Renal cortical epithelial cell (primary cell): ENCODE measurements around the gene MATR3. TPM values are rescaled to one million over a fixed set of nuclear protein-coding genes. Genes with fewer than 3 reads are reported as not detected.

Experiments
- DNase-seq: peaks from one replicate; pipeline ENCODE4 v3.0.0-alpha.2; 2011; ENCODE audit warnings: low read depth
- total RNA-seq: library from RNA; depleted of rRNA; stranded (reverse); fragments of >200 nt; gene quantifications from 2 replicates; pipeline ENCODE4 v1.2.3, GENCODE V29; 2014

MATR3 gene
- total RNA-seq, 1 donor from 2014 or later = 486 TPM

DNA sequence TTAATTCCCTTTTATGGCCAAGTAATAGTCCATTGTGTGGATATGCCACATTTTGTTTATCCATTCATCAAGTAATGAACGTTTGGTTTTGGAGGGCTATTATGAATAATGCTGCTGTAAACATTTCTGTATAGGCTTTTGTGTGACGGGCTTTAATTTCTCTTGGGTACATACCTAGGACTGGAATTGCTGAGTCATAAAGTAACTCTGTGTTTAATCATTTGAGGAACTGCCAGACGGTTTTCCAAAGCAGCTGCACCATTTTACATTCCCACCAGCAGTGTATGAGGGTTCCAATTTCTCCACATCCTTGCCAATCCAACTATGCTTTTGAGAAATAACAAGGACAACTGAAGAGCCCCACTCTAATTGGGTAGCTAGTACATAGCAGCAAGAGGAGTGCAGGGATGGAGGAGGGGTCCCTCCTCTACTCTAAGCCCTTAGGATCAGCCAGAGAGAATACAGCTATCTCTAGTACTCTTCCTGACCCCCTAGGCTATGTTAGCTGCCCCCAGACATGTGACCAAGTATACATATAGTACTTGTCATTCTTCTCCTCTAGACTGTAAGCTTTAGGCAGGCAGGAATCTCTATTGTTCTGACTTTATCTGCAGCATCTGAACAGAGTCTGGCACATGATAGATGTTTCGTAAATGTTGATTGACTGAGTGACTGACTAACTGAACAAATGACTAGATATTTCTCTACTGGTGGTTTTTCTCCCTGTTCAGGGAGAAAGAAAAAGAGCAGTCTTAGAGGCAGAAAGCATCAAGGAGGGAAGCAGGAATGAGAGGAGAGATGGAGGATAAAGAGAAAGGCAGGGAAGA is 22.1 kb upstream of the MATR3 start:
- peak; percentile 93 for DNase-seq

DNA sequence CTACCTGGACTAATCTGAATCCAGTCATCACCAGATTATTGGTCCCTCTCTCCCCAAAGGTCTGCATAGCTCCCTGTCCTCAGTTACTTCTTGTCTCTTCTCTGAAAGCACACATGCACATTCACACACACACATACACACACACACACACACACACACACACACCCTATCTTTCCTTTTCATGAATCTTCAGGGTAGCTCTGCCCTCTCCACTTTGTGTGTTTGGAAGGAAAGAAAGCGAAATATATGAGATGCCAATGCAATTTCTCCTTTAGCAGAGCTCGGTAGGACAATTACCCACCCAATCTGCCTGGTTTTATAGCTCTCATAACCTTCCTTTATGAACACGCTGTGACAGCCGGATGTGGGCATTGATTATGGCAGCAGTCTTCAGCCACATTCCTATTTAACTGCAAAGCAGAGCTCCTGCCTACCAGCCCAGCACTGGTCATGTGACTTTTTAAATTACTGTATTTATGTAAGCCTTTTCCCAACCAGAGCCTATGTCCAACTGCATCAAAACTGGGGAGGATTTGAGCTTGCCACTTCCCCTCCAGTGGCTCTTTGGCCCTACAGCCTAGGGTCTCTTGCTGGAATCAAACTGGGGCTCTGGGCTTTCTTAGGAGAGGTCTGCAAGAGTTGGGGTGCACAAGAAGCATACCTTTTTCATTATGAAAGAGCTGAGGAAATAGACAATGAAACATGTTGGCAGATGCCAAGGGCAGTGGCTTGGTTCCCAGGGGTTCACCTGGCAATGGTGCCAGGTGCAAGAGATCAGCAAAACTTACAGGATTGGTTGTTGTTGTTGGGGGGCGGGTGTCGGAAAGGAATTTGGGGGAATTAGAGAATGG is 20.8 kb upstream of the MATR3 start:
- peak; percentile 62 for DNase-seq

DNA sequence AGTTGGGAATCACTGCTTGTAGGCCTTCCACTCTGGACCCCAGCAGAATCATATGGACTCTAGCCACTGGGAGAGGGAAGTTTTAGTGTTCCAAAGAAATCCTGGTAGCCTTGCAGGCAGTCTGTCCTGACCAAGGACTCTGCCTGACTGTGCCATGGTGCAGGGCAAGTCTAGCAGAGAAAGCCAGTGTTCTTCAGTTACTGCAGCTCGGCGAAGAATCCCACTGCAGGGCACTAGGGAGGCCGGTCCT is 20.3 kb upstream of the MATR3 start:
- no peak for DNase-seq

DNA sequence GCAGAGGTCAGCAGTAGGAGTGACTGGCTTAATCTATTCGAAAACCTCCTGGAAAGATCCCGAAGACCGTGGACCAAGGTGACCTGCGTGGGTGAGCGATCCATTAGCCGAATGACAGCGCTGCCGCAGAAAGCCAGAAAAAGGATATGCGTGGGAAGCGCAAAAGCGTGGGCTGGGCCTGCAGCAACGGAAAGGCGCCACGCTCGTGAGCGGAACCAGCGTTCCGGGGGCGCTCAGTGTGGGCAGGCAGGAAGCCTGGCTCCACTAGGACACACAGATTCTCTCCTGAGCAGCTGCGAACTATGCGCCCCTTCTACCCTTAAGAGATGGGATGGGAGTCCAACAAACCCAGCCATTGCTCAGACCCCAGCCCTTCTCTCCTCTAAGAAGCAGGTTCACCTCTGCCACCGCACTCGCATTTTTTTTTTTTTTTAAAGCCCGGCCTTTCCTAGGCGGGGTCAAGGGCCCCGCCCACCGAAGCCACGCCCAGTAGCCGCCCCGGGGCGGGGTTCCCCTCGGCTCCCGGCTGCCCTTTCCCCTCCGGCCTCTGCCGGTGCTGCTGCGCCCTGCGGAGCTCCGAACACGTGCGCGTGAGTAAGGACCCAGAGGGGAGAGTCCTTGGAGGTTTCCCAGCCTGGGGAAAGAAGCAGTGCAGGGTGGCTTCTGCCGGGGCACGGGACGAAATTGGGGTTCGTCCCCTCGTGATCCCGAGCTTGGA is 19.8 kb upstream of the MATR3 start:
- DNase-seq = peak; percentile 73

DNA sequence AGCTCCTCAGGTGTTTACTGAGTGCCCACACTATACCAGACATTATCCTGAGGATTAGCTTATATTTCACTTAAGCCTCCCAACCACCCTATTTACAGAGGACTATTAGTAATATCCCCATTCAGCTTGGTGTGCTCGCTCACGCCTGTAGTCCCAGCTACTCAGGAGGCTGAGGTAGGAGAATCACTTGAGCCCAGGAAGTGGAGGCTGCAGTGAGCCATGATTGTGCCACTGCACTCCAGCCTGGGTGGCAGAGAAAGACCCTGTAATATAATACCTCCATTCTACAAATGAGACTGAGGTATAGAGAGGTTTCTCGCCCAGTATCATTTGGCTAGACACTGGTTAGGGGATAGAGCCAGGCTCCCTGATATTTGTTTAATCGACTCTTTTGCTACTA is 18.0 kb upstream of the MATR3 start:
- no peak for DNase-seq

DNA sequence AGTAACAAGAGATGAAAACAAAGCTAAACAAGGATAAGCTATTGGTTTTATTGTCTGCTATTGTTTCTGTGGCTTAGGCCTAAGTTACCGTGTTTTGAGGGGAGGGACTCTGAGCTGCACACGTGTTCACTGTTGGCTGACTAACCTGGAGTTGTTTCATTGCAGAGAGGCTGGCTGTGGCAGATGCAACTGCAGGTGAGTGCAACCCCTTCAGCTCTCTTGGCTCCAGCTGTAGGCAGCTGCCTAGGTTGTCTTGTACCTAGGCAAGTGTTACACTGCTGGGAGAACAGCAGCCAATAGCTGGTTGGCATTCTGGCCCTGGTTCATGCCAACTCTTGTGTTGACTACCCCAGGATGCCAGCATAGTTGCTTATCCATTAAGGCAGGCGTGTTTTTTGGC is 17.6 kb upstream of the MATR3 start:
- peak; percentile 26 for DNase-seq

DNA sequence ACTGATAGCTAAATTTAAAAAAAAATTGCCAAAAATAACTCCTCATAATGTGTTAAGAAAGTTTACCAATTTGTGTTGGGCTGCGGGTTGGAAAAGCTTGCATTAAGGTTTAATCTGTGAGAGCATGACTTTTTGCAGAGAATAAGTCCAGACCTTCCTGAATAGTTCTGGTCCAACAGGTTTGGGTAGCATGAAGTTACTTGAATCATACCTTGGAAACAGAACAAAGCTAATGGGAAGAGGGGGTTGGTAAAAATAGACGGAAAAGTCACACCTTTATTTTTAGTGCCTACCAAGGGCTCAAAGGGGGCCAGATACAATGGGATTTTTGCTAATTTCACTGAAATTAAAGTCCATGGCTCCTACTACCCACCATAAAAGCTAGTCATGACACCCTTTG is 17.1 kb upstream of the MATR3 start:
- peak; percentile 31 for DNase-seq

DNA sequence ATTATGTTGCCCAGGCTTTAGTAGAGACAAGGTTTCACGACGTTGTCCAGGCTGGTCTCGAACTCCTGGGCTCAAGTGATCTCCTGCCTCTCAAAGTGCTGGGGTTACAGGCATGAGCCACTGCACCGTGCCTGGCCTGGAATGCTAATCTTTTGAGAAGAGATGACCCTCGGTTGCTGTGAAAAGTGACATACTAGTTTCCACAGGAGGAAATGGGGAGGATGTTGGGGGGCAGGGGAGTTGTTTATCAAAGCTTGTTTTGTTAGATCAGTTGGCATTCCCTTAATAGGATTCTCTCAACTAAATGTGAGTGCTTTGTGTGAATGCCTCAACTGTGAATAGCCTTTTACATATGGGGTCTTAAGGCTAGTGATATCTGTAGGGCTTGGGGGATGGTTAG is 16.4 kb upstream of the MATR3 start:
- no peak for DNase-seq

DNA sequence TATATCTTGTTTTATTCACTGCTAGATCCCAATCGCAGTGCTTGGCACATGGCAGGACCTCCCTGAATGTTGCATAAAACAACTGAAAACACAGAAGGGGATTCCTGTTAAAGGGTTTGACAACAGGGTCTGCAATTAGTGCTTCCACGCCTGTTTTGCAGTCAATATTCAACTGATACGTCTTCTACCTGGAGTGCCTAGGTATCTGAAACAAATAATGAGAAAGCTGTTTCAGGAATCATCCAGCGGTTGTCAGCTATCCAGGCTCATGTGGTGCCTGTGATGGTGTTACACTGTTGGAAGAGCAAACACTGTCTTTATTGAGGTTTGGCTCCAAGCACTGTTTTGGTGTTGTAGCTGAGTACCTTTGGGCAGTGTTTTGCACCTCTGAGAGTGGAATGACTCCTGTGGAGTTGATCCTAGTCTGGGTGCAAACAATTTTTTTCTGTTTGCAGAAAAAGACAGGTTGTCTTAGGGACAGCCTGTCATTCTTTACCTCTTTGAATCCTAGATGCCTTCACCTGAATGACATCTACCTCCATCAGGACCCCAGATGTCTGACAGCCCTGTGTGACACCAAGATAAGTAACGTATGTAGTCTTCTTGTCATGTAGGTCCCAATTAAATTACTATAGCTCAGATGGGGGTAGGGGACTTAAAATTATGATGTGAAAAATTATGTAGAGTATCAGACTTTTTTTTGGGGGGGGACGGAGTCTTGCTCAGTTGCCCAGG is 14.8 kb upstream of the MATR3 start:
- DNase-seq = no peak

DNA sequence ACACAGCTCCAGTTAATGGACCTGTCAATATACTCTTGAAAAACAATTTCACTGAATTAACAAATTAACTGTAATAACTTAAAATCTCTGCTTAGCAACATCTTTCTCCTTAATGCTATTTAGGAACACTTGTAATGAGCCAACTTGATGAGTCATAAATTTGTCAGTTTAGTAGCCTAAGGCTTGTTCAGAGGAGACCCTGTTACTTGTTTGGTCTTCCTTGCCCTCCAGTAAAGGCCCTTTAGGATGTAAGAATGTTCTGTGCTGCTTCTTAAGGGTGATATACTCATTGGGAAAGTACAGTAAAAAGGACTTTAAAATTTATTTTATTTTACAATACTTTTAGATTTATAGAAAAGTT is 11.4 kb upstream of the MATR3 start:
- DNase-seq = peak; percentile 67

DNA sequence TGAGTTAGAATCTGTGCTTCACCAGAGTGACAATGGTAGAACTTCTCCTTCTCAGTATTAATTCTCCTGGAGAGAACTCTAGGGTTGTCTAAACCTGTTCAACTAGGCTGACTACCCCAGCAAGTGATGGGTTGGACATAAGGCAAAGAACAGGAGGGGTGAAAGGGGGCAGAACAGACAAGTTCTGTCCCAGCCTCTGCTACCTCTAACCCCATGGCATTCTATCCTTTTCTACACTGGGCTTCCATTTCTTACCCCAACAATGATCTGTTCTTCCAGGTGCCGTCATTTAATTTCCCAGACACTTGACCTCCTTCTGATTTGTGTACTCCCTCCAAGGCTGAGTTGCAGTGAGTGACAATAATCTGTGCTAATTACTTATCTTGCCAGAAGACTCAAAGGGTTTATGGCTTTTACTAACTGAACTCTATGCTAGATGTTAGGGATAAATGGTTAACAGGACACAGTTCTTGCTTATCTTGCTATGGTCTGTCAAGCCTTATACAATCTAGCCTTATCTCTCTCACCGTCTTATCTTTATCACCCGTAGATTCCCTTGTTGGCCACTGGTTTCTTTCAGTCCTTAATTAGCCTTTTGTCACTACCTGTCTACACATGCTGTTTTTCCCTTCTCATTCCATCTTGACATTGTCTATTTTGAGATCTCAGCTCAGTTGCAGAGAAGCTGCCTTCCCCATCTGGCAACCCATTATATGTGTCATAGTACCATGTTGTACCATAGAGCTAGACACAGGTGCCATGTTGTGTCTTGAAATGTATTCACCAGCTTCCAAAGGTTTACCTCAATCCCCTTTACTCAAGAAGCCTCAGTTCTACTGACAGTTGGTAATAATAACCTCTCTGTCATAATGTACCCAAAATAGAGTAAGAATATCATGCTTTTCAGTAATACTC is 10.0 kb upstream of the MATR3 start:
- no peak for DNase-seq

DNA sequence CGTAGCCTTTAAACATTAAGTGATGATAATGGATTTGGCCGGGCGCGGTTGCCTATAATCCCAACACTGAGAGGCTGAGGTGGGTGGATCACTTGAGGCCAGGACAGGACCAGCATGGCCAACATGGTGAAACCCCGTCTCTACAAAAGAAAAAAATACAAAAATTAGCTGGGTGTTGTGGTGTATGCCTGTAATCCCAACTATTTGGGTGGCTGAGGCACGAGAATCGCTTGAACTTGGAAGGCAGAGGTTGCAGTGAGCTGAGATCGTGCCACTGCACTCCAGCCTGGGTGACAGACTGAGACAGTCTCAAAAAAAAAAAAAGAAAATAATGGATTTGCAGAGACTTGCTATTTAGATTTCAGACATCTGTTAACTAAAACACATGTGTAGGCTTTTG is 9.2 kb upstream of the MATR3 start:
- DNase-seq = no peak

DNA sequence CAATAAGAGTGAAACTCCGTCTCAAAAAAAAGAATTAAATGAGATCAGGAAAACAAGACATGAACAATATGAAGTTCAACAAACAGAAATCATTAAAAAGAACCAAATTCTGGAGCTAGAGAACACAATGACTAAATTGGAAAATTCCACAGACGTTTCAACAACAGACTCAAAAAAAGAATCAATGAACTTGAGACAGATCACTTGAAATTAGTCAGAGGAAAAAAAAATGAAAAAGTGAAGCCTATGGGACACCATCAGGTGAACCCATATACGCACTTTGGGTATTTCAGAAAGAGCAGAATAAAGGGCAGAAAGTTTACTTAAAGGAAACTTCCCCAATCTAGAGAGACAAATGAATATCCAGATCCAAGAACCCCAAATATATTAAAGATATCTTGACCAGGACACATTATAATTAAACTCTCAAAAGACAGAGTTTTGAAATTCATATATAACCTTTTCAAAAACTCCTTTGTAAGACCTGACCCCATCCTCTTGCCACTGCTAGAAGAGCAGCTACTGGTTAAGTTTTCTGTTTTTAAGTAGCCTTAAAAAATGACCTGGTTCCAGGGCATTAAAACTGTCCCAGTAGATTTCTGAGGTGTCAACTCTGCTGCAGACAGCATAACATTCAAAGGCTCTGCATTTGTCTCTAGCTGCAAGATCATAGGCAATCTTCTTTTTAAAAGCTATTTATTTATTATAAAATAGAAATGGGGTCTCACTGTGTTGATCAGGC is 7.7 kb upstream of the MATR3 start:
- DNase-seq = no peak

DNA sequence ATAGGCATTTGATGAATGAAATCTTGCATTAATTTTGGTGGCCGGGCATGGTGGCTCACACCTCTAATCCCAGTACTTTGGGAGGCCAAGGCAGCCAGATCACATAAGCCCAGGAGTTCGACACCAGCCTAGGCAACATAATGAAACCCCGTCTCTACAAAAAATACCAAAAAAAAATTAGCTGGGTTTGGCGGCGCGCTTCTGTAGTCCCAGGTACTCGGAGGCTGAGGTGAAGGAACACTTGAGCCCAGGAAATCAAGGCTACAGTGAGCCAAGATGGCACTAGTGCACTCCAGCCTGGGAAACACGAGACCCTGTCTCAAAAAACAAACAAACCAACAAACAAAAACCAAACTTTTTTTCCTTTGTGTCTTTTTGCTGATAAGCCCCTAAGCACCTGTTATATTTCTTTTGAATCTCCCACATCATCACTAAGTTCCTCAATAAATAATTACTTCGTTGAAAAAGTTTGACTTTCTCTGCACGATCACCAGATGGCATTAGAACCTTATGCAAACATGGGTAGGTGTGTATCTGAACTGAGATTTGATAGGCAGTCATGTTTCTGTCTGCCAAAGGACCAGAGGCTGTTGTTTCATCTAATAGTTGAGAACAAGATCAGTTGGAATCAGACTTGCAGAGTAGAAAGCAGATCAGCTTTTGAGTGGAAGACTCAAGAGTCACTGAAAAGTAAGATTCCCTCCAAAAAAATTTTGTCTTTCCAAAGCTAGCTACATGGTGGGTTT is 5.5 kb upstream of the MATR3 start:
- DNase-seq = peak; percentile 47

DNA sequence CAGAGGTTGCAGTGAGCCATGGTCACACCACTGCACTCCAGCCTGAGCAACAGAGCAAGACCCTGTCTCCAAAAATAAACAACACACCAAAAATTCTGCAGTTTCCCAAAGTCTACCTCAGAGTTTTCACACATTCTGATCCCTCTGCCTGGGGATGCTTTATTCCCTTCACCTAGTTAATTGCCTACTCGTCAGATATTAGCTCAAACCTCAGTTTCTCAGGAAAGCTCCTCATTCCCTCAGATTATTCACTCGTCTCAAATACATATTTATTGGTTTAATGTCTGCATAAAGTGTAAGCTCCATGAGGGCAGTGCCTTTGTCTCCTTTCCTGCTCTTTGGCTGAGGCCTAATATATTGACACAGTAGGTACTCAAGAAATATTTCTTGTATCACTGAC is 2.5 kb upstream of the MATR3 start:
- no peak for DNase-seq

DNA sequence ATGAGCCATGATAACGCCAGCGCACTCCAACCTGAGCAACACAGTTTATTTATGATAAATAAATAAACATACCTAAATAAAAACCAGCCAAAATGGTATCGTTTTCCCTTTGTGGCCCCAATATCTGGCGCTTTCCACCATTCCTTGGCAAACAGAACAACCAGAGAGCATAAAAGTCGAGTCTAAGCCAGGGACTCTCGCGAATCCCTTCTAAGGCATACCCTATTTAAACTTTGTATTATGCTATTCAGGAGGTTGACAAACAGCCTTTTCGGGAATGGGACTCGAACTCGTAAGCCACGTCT is 386 bp upstream of the MATR3 start:
- DNase-seq = no peak

DNA sequence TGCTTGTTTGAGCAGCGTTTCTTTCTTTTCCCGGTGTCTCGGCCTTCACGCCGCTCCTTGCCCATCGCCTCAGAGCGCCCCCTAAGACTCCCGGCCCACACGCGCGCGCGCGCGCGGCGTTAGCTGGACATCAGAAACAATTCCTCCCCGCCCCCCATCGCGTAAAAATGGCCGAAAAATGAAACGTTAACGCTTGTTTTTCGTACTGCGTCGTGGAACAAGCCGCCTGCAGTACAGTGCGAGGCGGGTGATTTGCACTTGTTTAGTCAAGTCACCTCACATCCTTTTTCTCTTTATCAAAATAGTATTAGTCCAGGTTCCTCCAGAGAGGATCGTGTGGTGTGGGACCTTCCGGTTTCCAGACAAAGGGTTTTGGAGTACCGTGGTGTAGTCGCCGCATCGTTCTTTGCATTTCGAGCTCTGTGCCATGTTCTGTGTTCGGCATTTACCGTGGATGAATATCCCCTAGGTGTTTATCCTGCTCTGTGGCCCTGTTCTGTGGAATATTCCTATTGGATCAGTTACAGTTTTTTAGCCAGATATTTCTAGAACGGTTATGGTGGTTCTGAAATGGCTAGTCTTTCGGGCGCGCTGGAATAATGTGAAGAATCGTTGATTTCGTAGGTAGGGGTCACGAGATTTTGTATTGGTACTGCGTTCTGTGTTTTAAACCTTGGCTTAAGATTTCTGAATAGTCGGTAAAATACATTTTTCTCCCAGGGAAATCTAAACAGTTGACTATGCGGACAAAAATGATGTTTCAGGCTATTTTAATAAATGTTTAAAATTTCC is 1.0 kb downstream of the MATR3 start:
- peak; percentile 51 for DNase-seq

DNA sequence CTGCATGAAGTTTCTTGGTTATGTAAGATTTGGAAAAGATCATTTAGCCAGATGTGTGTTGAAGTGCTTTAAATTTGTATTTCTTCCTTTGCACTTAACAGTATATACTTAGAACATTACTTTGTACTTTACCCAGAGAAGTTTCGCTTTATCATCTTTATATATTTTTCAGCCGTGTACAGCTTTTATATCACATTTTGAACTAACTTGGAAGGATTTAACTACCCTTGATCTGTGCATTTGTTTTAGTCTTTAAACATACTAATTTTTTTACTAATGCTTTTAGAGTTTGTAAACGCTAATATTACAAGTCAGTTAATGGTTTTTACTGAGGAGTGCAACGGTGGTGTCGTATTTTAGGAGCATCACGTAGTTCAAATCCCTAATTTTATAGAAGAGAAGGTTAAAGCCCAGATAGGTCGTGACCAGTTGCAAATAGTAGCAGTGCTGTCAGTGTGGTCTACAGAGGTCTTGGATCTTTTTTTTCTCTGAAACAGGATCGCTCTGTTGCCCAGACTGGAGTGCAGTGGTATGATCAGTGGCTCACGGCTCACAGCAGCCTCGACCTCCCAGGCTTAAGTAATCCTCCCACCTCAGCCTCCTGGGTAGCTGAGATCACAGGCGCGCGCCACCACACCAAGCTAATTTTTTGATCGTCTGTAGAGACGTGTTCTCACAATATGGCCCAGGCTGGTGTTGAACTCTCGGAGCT is 2.0 kb downstream of the MATR3 start:
- no peak for DNase-seq
